Transverse colon (tissue), 4 donors: ENCODE data around the gene VWA3A. TPM values are rescaled to one million over a fixed set of nuclear protein-coding genes. Genes with fewer than 3 reads are reported as not detected.

ENCODE experiments used
- DNase-seq: peaks from one replicate; pipeline ENCODE4 v3.0.0-alpha.2; 2019
- H3K27ac ChIP-seq, 4 donors: fragments of 200-600 bp; sonication (generic); 2 replicates each; pipeline ENCODE4 v1.5.1; 2016 to 2018; ENCODE audit warnings: inconsistent platforms in 4 of 4
- H3K27me3 ChIP-seq: fragments of 200-600 bp; sonication (generic); 2 replicates; pipeline ENCODE4 v1.5.1; 2017; ENCODE audit warnings: inconsistent platforms
- H3K36me3 ChIP-seq, 4 donors: fragments of 200-600 bp; sonication (generic); 2 replicates each; pipeline ENCODE4 v1.5.1; 2017 to 2019; ENCODE audit warnings: inconsistent platforms in 4 of 4
- H3K4me1 ChIP-seq, 4 donors: fragments of 200-600 bp; sonication (generic); 2 replicates each; pipeline ENCODE4 v1.5.1; 2017 to 2020; ENCODE audit warnings: inconsistent platforms in 4 of 4
- H3K4me3 ChIP-seq, 4 donors: fragments of 200-600 bp; sonication (generic); 1 replicate in 1 of 4; 2 replicates in 3 of 4; pipeline versions ENCODE4 v1.5.1 to v1.6.1; 2017 to 2019; ENCODE audit warnings: inconsistent platforms in 4 of 4
- H3K9me3 ChIP-seq, 2 donors: fragments of 200-600 bp; sonication (generic); 2 replicates each; pipeline ENCODE4 v1.5.1; 2017 to 2019; ENCODE audit warnings: inconsistent platforms in 2 of 2
- EP300 ChIP-seq: sonication (generic); formaldehyde crosslinking; IDR thresholded peaks from one replicate; pipeline ENCODE4 v1.6.1; 2017; ENCODE audit warnings: antibody characterized with exemption, low read depth
- POLR2A ChIP-seq: fragments of 450-650 bp; IDR thresholded peaks from one replicate; pipeline ENCODE4 v1.6.1; 2016; ENCODE audit warnings: antibody characterized with exemption, mild to moderate bottlenecking, moderate library complexity
- POLR2AphosphoS5 ChIP-seq, 3 donors: sonication (generic); formaldehyde crosslinking; IDR thresholded peaks; one replicate each; pipeline ENCODE4 v1.6.1; 2016; ENCODE audit warnings: antibody characterized with exemption in 3 of 3
- WGBS, 2 donors: methylation state at CpG; one replicate each; pipeline ENCODE4 v1.1.5; 2018; ENCODE audit warnings: low coverage in 1 of 2; 5-methylcytosine and 5-hydroxymethylcytosine counted together
- in situ Hi-C, 4 donors: fragments of 200-750 bp; cut with MboI; loops; one replicate each; pipeline versions ENCODE4 v1.15.0 to v1.15.1; 2017; ENCODE audit warnings: low sequenced_read_pairs in 3 of 4, low pct_ligation_motif_present in 1 of 4, low pct_unique_long_range_greater_than_20kb in 1 of 4
- intact Hi-C: fragments of 100-400 bp; cut with DNase I; formaldehyde crosslinking; loops from one replicate; pipeline ENCODE4 v1.15.1; 2023; ENCODE audit warnings: low total_unique reads
- total RNA-seq, 4 donors: library from RNA; depleted of rRNA; stranded (reverse); fragments of >200 nt; gene quantifications; one replicate each; pipeline ENCODE4 v1.1.0, GENCODE V29; 2016
- TF ChIP-seq, protein P1 (sequence below), 5 experiments: fragments of 200-600 bp in 3 of 5; fragments of 450-650 bp in 2 of 5; sonication (generic) in 3 of 5; IDR thresholded peaks; 1 replicate in 2 of 5; 2 replicates in 3 of 5; pipeline ENCODE4 v1.5.1; 2016 to 2017; ENCODE audit warnings: antibody characterized with exemption in 5 of 5, inconsistent platforms in 3 of 5, mild to moderate bottlenecking in 2 of 5, moderate library complexity in 1 of 5

The VWA3A gene
- total RNA-seq, 4 donors from 2014 or later: 0.14 TPM; not detected in 3

- H3K4me3 ChIP-seq: peak overlapping the region in 3 of 4 donors; percentile 38 to 66 (median 43)
- intact Hi-C loops: no loop called here
- H3K27me3 ChIP-seq: no peaks in the 10 kb centered on the region
- no peaks in the 10 kb centered on the region for H3K36me3 ChIP-seq
- peak; percentile 100 for DNase-seq
- in situ Hi-C loops: no loop called here
- WGBS, 2 donors: 0 to 1% methylated on average over 6 to 42 of the region's 43 CpGs
- no peaks in the 10 kb centered on the region for H3K9me3 ChIP-seq
- TF ChIP-seq, protein P1, sequence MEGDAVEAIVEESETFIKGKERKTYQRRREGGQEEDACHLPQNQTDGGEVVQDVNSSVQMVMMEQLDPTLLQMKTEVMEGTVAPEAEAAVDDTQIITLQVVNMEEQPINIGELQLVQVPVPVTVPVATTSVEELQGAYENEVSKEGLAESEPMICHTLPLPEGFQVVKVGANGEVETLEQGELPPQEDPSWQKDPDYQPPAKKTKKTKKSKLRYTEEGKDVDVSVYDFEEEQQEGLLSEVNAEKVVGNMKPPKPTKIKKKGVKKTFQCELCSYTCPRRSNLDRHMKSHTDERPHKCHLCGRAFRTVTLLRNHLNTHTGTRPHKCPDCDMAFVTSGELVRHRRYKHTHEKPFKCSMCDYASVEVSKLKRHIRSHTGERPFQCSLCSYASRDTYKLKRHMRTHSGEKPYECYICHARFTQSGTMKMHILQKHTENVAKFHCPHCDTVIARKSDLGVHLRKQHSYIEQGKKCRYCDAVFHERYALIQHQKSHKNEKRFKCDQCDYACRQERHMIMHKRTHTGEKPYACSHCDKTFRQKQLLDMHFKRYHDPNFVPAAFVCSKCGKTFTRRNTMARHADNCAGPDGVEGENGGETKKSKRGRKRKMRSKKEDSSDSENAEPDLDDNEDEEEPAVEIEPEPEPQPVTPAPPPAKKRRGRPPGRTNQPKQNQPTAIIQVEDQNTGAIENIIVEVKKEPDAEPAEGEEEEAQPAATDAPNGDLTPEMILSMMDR (IDR thresholded peaks at IDR 0.05): no peak
- peak; percentile 97 for TF ChIP-seq POLR2A
- TF ChIP-seq EP300: no peak
- TF ChIP-seq POLR2AphosphoS5 (IDR thresholded peaks at IDR 0.05): peak; percentile 95 to 98 (median 98)
- H3K4me1 ChIP-seq: peaks cover 14 to 50% (median 26%) of the 10 kb centered on the region in 4 donors
- H3K27ac ChIP-seq: peak overlapping the region; percentile 89 to 99 (median 96)
Observed at GRCh38 chr16:22190776-22191531, 98.6 kb downstream of the VWA3A start.

DNA sequence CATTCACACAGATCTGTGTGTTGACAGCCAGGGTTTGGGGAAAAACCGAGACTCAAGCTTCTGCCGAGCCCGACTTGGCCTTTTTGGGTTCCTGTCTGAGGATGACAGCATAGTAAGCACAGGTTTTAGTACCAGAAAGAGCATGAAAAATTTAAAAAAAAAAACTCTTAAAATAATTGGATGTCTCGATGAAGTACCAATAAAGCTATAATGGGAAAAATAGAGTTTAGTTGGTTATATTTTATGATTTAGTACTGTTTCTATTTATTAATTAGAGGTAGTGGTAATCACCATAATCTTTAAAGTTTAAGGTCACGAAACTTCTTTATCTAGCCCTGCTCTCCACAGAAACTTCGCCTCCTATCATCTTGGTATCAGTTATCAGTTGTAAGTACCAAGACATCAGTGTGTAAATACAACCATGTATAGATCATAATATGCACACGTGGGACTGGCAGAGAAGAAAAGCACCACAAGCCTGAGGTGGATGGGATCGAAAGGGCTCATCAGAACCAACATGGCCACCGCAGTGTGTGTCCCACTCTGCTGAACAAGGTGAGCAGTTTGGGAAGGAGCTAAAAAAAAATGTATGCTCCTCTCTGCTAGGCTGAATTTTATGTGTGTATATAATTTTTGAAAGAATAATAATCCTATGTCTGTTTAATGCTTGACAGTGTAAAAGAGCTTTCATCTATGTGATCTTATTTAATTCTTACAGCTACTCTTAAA lies 99.4 kb downstream of the VWA3A start:
- Histone ChIP-seq H3K27ac (peak overlapping the region; percentile 89 to 99 (median 96)), H3K27me3 (no peaks in the 10 kb centered on the region), H3K4me1 (peaks cover 14 to 55% (median 28%) of the 10 kb centered on the region in 4 donors), H3K4me3 (peak overlapping the region in 3 of 4 donors; percentile 38 to 66 (median 43)), H3K9me3 (no peaks in the 10 kb centered on the region), H3K36me3 (no peaks in the 10 kb centered on the region)
- intact Hi-C loops (no loop called here), in situ Hi-C loops (no loop called here)
- DNase-seq: peak; percentile 43
- TF ChIP-seq EP300 (no peak), POLR2AphosphoS5 (IDR thresholded peaks at IDR 0.05) (no peak), POLR2A (no peak)
- TF ChIP-seq, protein P1 (IDR thresholded peaks at IDR 0.05): no peak
- WGBS, 2 donors: 10 to 18% methylated on average over 6 to 9 of the region's 9 CpGs

GRCh38 chr16:22192261-22193062 lies 100.1 kb downstream of the VWA3A start:
- DNase-seq: peak; percentile 86
- Histone ChIP-seq H3K27me3 (no peaks in the 10 kb centered on the region), H3K36me3 (no peaks in the 10 kb centered on the region), H3K4me1 (peaks cover 14 to 55% (median 28%) of the 10 kb centered on the region in 4 donors), H3K4me3 (peak overlapping the region in 2 of 4 donors; percentile 43 to 66), H3K27ac (peak overlapping the region; percentile 89 to 99 (median 96)), H3K9me3 (no peaks in the 10 kb centered on the region)
- in situ Hi-C loops: no loop called here
- 20 to 31% methylated on average over 14 to 16 of the region's 16 CpGs for WGBS, 2 donors
- TF ChIP-seq POLR2AphosphoS5 (IDR thresholded peaks at IDR 0.05) (peak in 2 of 3 donors; percentile 13 to 58), POLR2A (peak; percentile 15)
- TF ChIP-seq, protein P1 (IDR thresholded peaks at IDR 0.05): no peak
- intact Hi-C loops: no loop called here

DNA sequence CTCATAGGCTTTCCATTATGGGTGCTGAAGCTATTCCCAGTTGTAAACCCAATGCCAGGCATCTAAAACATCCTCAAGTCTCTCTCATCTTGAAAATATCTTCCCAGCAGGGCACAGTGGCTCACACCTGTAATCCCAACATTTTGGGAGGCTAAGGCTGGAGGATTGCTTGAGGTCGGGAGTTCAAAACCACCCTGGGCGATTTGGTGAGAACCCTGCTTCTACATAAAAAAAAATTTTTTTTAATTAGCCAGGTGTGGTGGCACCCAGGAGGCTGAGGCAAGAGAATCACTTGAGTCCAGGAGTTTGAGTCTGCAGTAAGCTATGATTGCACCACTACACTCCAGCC lies 100.7 kb downstream of the VWA3A start:
- 94 to 100% methylated on average over 2 of the region's 2 CpGs for WGBS, 2 donors
- Histone ChIP-seq H3K9me3 (no peaks in the 10 kb centered on the region), H3K27ac (peak overlapping the region; percentile 89 to 99 (median 96)), H3K36me3 (no peaks in the 10 kb centered on the region), H3K4me1 (peaks cover 14 to 54% (median 28%) of the 10 kb centered on the region in 4 donors), H3K27me3 (no peaks in the 10 kb centered on the region), H3K4me3 (no peak overlapping the region)
- in situ Hi-C loops (no loop called here), intact Hi-C loops (no loop called here)
- no peak for DNase-seq
- TF ChIP-seq POLR2AphosphoS5 (IDR thresholded peaks at IDR 0.05) (no peak), EP300 (no peak), POLR2A (no peak)
- TF ChIP-seq, protein P1 (IDR thresholded peaks at IDR 0.05): no peak
